ENCODE results near the gene OPN1MW3.
"Not testable (repeated sequence)": the region's sequence is repeated elsewhere in the genome, so short reads cannot be mapped to it uniquely, and the experiment has no call there.

Gene OPN1MW3

GRCh38 chrX:154295664-154296310 is 38.4 kb downstream of the OPN1MW3 start, which contains the start of gene TKTL1:
TSS of gene TKTL1 (plus strand) at chrX:154295795. CDS start at chrX:154295860, 65 bp downstream.
- in situ Hi-C loops (cut with MboI; ENCODE audit: low sequenced_read_pairs) = no loop called here

- in situ Hi-C loops (cut with MboI; ENCODE audit: low sequenced_read_pairs) = no loop called here
Observed at GRCh38 chrX:154296731-154297130, 39.3 kb downstream of the OPN1MW3 start.

- in situ Hi-C loops (cut with MboI; ENCODE audit: low sequenced_read_pairs) = no loop called here
Observed at GRCh38 chrX:154298312-154298711, 40.9 kb downstream of the OPN1MW3 start.

GRCh38 chrX:154300816-154301215 is 43.4 kb downstream of the OPN1MW3 start:
- in situ Hi-C loops (cut with MboI; ENCODE audit: low sequenced_read_pairs) = no loop called here

GRCh38 chrX:154302998-154303397 is 45.6 kb downstream of the OPN1MW3 start:
- in situ Hi-C loops (cut with MboI; ENCODE audit: low sequenced_read_pairs) = not testable (repeated sequence)

- in situ Hi-C loops (cut with MboI; ENCODE audit: low sequenced_read_pairs) = no loop called here
Observed at GRCh38 chrX:154303476-154303875, 46.1 kb downstream of the OPN1MW3 start.

GRCh38 chrX:154304846-154305245 is 47.5 kb downstream of the OPN1MW3 start:
- in situ Hi-C loops (cut with MboI; ENCODE audit: low sequenced_read_pairs) = no loop called here

GRCh38 chrX:154305541-154306205 is 48.3 kb downstream of the OPN1MW3 start:
- in situ Hi-C loops (cut with MboI; ENCODE audit: low sequenced_read_pairs) = no loop called here

- in situ Hi-C loops (cut with MboI; ENCODE audit: low sequenced_read_pairs) = no loop called here
Observed at GRCh38 chrX:154307202-154307601, 49.8 kb downstream of the OPN1MW3 start.

GRCh38 chrX:154308108-154308946 is 50.9 kb downstream of the OPN1MW3 start:
- in situ Hi-C loops (cut with MboI; ENCODE audit: low sequenced_read_pairs) = no loop called here

GRCh38 chrX:154309041-154309775 is 51.8 kb downstream of the OPN1MW3 start:
- in situ Hi-C loops (cut with MboI; ENCODE audit: low sequenced_read_pairs) = no loop called here

- in situ Hi-C loops (cut with MboI; ENCODE audit: low sequenced_read_pairs) = no loop called here
Observed at GRCh38 chrX:154310616-154311536, 53.5 kb downstream of the OPN1MW3 start.

- in situ Hi-C loops (cut with MboI; ENCODE audit: low sequenced_read_pairs) = no loop called here
Observed at GRCh38 chrX:154312116-154312515, 54.7 kb downstream of the OPN1MW3 start.

- in situ Hi-C loops (cut with MboI; ENCODE audit: low sequenced_read_pairs) = no loop called here
Observed at GRCh38 chrX:154313147-154313546, 55.8 kb downstream of the OPN1MW3 start.

- in situ Hi-C loops (cut with MboI; ENCODE audit: low sequenced_read_pairs) = no loop called here
Observed at GRCh38 chrX:154315416-154315815, 58.0 kb downstream of the OPN1MW3 start.

GRCh38 chrX:154317391-154317995 is 60.1 kb downstream of the OPN1MW3 start:
- in situ Hi-C loops (cut with MboI; ENCODE audit: low sequenced_read_pairs) = no loop called here

- in situ Hi-C loops (cut with MboI; ENCODE audit: low sequenced_read_pairs) = no loop called here
Observed at GRCh38 chrX:154320406-154320805, 63.0 kb downstream of the OPN1MW3 start.
